ENCODE data around the gene FAM53A.

Gene FAM53A

DNA sequence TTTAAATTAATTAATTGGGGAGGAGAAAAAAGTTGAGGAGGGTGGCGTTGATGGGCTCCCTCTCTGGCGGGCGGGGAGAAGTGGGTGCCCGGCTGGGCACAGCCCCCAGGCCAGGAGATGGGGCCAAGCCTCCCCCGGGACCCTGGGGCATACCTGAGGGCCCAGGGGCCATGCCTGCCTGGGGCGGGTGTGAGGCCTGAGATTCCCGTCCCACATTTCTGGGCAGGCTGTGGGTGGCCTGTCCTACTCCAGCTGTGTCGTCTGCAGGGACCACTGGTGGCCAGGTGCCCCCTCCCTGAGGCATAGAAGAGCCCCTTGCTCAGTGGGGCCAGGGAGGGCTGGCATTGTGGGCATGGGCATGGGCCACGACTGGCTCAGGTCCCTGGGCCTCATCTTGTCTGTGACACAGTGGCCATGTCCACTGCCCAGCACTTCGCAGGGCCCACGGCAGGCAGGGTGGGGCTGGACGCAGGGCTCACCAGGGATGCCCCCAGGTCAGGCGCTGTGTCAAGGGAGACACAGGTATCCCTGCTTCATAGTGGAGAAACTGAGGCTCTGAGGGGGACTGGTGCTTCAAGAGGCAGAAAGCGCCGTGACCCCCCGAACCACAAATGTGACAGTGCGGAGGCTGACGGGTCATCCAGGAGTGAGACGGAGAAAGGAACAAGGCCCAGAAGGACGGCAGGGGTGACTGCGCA, 60.1 kb downstream of the FAM53A start:
- no peak for DNase-seq (ENCODE audit: low read depth in 2 of 2)
- no peak for TF ChIP-seq CTCF (IDR thresholded peaks at IDR 0.05; ENCODE audit: low read depth, low read length)
- no peak overlapping the region for H3K4me3 ChIP-seq (replicated peaks in 1 of 2; ENCODE audit: low read depth in 2 of 2, low read length in 2 of 2)

DNA sequence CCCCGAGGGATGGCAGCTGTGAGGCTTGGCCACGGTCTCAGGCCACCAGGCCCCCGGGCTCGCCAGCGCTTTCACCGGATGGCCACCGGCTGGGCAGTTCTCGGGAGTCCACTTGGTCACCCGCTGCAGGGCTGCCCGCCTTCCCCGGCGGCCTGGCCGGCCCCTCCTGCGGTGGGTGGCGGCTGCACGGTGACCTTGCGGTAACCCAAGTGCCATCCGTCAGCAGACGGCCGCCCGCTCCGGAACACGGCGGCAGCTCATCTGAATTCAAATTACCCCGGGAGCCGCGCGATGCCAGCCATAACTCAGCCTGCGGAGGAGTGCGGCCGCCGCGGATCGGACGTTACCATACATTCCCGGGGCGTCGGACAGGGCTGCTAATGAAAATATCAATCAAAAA, 60.7 kb downstream of the FAM53A start:
- no peak for DNase-seq (ENCODE audit: low read depth in 2 of 2)
- H3K4me3 ChIP-seq (replicated peaks in 1 of 2; ENCODE audit: low read depth in 2 of 2, low read length in 2 of 2): no peak overlapping the region
- no peak for TF ChIP-seq CTCF (IDR thresholded peaks at IDR 0.05; ENCODE audit: low read depth, low read length)

- DNase-seq (ENCODE audit: low read depth in 2 of 2): no peak
- no peak for TF ChIP-seq CTCF (IDR thresholded peaks at IDR 0.05; ENCODE audit: low read depth, low read length)
- H3K4me3 ChIP-seq (replicated peaks in 1 of 2; ENCODE audit: low read depth in 2 of 2, low read length in 2 of 2): no peak overlapping the region
These were observed 61.2 kb downstream of the FAM53A start for GRCh38 chr4:1622956-1623355.

DNA sequence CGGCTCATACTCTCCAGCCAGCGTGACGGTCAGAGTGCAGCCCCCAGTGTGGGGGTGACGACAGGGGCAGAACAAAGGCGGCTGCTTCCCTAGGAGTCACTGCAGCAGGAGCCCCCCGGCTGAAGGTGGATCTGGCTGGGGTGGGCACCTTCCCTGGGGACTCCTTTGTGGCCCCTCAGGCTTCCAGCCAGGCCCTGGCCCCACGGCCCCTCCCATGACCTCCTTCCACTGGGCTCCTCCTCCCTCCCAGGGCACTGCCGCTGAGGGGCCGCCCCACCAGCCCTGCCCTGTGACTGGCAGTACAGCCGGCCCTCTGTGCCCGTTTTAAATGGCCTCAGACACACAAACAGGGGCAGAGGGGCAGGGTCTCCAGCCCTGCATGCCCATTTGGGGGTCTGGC, 61.9 kb downstream of the FAM53A start:
- no peak overlapping the region for H3K4me3 ChIP-seq (replicated peaks in 1 of 2; ENCODE audit: low read depth in 2 of 2, low read length in 2 of 2)
- TF ChIP-seq CTCF (IDR thresholded peaks at IDR 0.05; ENCODE audit: low read depth, low read length): no peak
- DNase-seq (ENCODE audit: low read depth in 2 of 2): no peak

DNA sequence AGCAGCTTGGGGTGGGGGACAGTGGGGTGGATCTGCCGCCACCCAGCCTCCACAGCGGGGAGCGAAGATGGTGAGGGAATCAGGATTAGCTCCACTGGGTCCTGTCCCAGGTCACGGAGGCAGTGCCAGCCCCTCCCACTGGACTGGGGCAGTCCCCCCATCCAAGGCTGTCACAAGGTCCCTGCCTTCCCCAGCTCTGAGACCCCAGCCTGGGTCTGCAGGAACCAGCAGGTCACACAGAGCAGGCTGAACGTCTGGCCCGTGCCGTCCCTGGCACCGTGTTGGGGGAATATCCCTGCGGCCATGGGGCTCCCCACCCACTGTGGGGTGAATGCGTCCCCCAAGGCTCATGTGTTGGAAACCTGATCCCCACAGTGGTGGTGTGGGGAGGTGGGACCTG, 62.6 kb downstream of the FAM53A start:
- DNase-seq (ENCODE audit: low read depth in 2 of 2): no peak
- TF ChIP-seq CTCF (IDR thresholded peaks at IDR 0.05; ENCODE audit: low read depth, low read length): no peak
- H3K4me3 ChIP-seq (replicated peaks in 1 of 2; ENCODE audit: low read depth in 2 of 2, low read length in 2 of 2): no peak overlapping the region

- H3K4me3 ChIP-seq (replicated peaks in 1 of 2; ENCODE audit: low read depth in 2 of 2, low read length in 2 of 2): no peak overlapping the region
- DNase-seq (ENCODE audit: low read depth in 2 of 2): no peak
- TF ChIP-seq CTCF (IDR thresholded peaks at IDR 0.05; ENCODE audit: low read depth, low read length): no peak
These were observed 64.9 kb downstream of the FAM53A start for GRCh38 chr4:1619151-1619672.

GRCh38 chr4:1618438-1618837, 65.7 kb downstream of the FAM53A start:
- H3K4me3 ChIP-seq (replicated peaks in 1 of 2; ENCODE audit: low read depth in 2 of 2, low read length in 2 of 2): no peak overlapping the region
- no peak for TF ChIP-seq CTCF (IDR thresholded peaks at IDR 0.05; ENCODE audit: low read depth, low read length)
- DNase-seq (ENCODE audit: low read depth in 2 of 2): no peak

Measured in cardiac fibroblast (primary cell).